CD14-positive monocyte (primary cell): ENCODE data around the gene PUM1. TPM values are rescaled to one million over a fixed set of nuclear protein-coding genes. Genes with fewer than 3 reads are reported as not detected.

Experiments
- DNase-seq, 3 donors: peaks; one replicate each; pipeline ENCODE4 v3.0.0-alpha.2; 2011 to 2022
- H2AFZ ChIP-seq: 2 replicates; pipeline ENCODE4 v1.6.0; 2012; ENCODE audit warnings: mild to moderate bottlenecking, low read depth, low read length, inconsistent platforms; ENCODE audit not compliant: insufficient read depth, poor library complexity, severe bottlenecking
- H3K27ac ChIP-seq, 2 donors: 1 replicate in 1 of 2; 2 replicates in 1 of 2; pipeline ENCODE4 v1.5.1; 2012 to 2013; ENCODE audit warnings: low read length in 2 of 2, control low read depth in 1 of 2, inconsistent platforms in 1 of 2, low read depth in 1 of 2, mild to moderate bottlenecking in 1 of 2
- H3K27me3 ChIP-seq, 2 donors: one replicate each; pipeline versions ENCODE4 v1.6.0 to v1.6.1; 2011 to 2013; ENCODE audit warnings: low read length in 2 of 2; ENCODE audit not compliant: control insufficient read depth in 2 of 2, insufficient read depth in 2 of 2
- H3K36me3 ChIP-seq, 2 donors: replicated peaks in 1 of 2; 1 replicate in 1 of 2; 2 replicates in 1 of 2; pipeline versions ENCODE4 v1.5.1 to v1.6.1; 2012 to 2013; ENCODE audit warnings: low read length in 2 of 2, control low read depth in 1 of 2, inconsistent platforms in 1 of 2, mild to moderate bottlenecking in 1 of 2; ENCODE audit not compliant: insufficient read depth in 2 of 2, control insufficient read depth in 1 of 2
- H3K4me1 ChIP-seq, 2 donors: 1 replicate in 1 of 2; 2 replicates in 1 of 2; pipeline versions ENCODE4 v1.5.1 to v1.6.1; 2012 to 2013; ENCODE audit warnings: low read length in 2 of 2, control low read depth in 1 of 2, inconsistent platforms in 1 of 2, mild to moderate bottlenecking in 1 of 2, moderate library complexity in 1 of 2; ENCODE audit not compliant: insufficient read depth in 2 of 2, control insufficient read depth in 1 of 2
- H3K4me2 ChIP-seq: replicated peaks from 2 replicates; pipeline ENCODE3; 2012; ENCODE audit warnings: low read length, moderate library complexity, mild to moderate bottlenecking; ENCODE audit not compliant: poor library complexity, severe bottlenecking; ENCODE audit errors: extremely low read depth
- H3K4me3 ChIP-seq, 3 experiments: fragments of 200-600 bp in 1 of 3; sonication (generic) in 1 of 3; replicated peaks in 1 of 3; 1 replicate in 2 of 3; 2 replicates in 1 of 3; pipeline ENCODE4 v1.5.1; 2011 to 2013; ENCODE audit warnings: low read length in 3 of 3, mild to moderate bottlenecking in 3 of 3, control low read depth in 2 of 3, low read depth in 2 of 3, inconsistent platforms in 1 of 3, moderate library complexity in 1 of 3
- H3K79me2 ChIP-seq: 2 replicates; pipeline ENCODE4 v1.6.0; 2012; ENCODE audit warnings: mild to moderate bottlenecking, control low read depth, inconsistent platforms, low read length, moderate library complexity; ENCODE audit not compliant: insufficient read depth
- H3K9ac ChIP-seq: 2 replicates; pipeline ENCODE4 v1.6.0; 2017; ENCODE audit warnings: low read length, mild to moderate bottlenecking; ENCODE audit not compliant: insufficient read depth, poor library complexity, severe bottlenecking
- H3K9me3 ChIP-seq, 2 donors: replicated peaks in 1 of 2; 1 replicate in 1 of 2; 2 replicates in 1 of 2; pipeline versions ENCODE4 v1.5.1 to v1.6.1; 2012 to 2013; ENCODE audit warnings: low read length in 2 of 2, control low read depth in 1 of 2; ENCODE audit not compliant: control insufficient read depth in 1 of 2, insufficient read depth in 1 of 2
- H4K20me1 ChIP-seq: 2 replicates; pipeline ENCODE4 v1.6.0; 2012; ENCODE audit warnings: mild to moderate bottlenecking, low read length, control low read depth, moderate library complexity; ENCODE audit not compliant: insufficient read depth
- H3K27ac Mint-ChIP-seq, 7 donors: one replicate each; pipeline ENCODE4 v1.8.0; 2020; ENCODE audit warnings: mild to moderate bottlenecking in 7 of 7, mixed read lengths in 7 of 7, moderate library complexity in 6 of 7, inconsistent platforms in 2 of 7
- H3K27me3 Mint-ChIP-seq, 3 donors: one replicate each; pipeline ENCODE4 v1.8.0; 2021 to 2022; ENCODE audit warnings: low read depth in 3 of 3, mild to moderate bottlenecking in 3 of 3, mixed read lengths in 3 of 3, moderate library complexity in 3 of 3, inconsistent platforms in 1 of 3
- H3K36me3 Mint-ChIP-seq, 2 donors: one replicate each; pipeline ENCODE4 v1.8.0; 2020; ENCODE audit warnings: mixed read lengths in 2 of 2, inconsistent platforms in 1 of 2, mild to moderate bottlenecking in 1 of 2
- H3K4me1 Mint-ChIP-seq: one replicate; pipeline ENCODE4 v1.8.0; 2020; ENCODE audit warnings: mild to moderate bottlenecking, mixed read lengths
- H3K4me3 Mint-ChIP-seq, 2 donors: one replicate each; pipeline ENCODE4 v1.8.0; 2020; ENCODE audit warnings: mild to moderate bottlenecking in 2 of 2, mixed read lengths in 2 of 2, moderate library complexity in 1 of 2
- H3K9me3 Mint-ChIP-seq, 7 donors: one replicate each; pipeline ENCODE4 v1.8.0; 2020 to 2022; ENCODE audit warnings: mixed read lengths in 7 of 7, mild to moderate bottlenecking in 6 of 7, moderate library complexity in 6 of 7, inconsistent platforms in 2 of 7
- CTCF ChIP-seq: fragments of 200-600 bp; IDR thresholded peaks from one replicate; pipeline ENCODE4 v1.8.0; 2022; ENCODE audit warnings: antibody characterized with exemption, mild to moderate bottlenecking
- WGBS: methylation state at CpG from one replicate; pipeline ENCODE4 v1.1.5; 2013; ENCODE audit warnings: missing lambda C conversion rate; ENCODE audit not compliant: insufficient coverage; 5-methylcytosine and 5-hydroxymethylcytosine counted together
- intact Hi-C, 2 donors: fragments of 100-400 bp; cut with micrococcal nuclease; formaldehyde crosslinking; loops; one replicate each; pipeline versions ENCODE4 v1.15.0 to v1.15.1; 2023
- polyA plus RNA-seq, 3 donors: library from polyadenylated mRNA; depleted of rRNA in 1 of 3; unstranded in 2 of 3; stranded (reverse) in 1 of 3; fragments of 300-500 nt in 2 of 3; fragments of >200 nt in 1 of 3; fragmentation: Illumina TruSeq in 2 of 3; gene quantifications; 1 replicate in 2 of 3; 2 replicates in 1 of 3; pipeline ENCODE4 v1.2.3, GENCODE V29; 2012 to 2021

Gene PUM1
- polyA plus RNA-seq, 3 donors = 55.0 to 86.1 (median 62.4) TPM

DNA sequence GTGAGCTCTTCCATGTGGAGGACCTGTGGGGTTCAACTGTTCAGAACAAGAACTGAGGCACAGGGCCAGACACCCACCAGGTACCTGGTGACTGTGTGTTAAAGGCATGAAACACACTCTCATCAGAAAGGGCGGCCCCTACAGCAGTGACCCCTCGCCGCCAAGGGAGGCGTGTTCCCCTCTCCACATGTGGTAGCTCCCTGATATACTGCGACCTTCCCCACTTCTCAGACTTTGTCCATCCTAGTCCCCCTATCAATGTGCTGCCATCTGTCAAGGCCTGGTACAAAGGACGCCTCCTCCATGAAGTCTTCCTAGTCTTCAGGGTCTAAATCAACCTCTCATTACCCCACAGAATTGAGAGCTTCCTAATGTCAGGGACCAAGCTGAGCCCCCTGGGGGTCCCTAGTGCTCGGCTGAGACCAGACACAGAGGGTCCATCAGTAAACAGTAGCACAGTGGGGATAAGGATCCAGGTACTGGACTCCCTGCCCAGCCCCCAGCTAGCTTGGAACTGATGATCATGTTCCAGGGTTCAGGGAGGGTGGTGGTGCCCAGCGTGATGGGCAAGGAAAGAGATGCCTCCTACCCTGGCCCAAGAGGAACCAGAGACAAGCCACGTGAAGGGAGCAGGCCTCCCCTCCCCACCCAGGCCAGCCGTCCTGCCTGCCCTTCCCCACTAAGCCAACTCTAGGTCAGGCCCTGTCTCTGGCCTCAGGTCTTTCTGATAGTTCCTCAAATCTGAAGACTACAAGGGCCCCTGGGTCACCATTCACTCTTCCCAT is 167.3 kb downstream of the PUM1 start:
- Histone ChIP-seq H4K20me1 (no peaks in the 10 kb centered on the region), H3K4me1 (peaks cover 0 to 5% of the 10 kb centered on the region in 2 donors), H3K4me2 (no peak overlapping the region), H3K9me3 (no peaks in the 10 kb centered on the region), H3K27ac (no peak overlapping the region), H3K9ac (no peak overlapping the region), H3K4me3 (no peak overlapping the region), H3K79me2 (no peaks in the 10 kb centered on the region), H3K36me3 (no peaks in the 10 kb centered on the region), H3K27me3 (peaks cover 0 to 19% of the 10 kb centered on the region in 2 donors), H2AFZ (no peak overlapping the region)
- Mint-ChIP-seq H3K4me3 (no peak overlapping the region), H3K36me3 (no peaks in the 10 kb centered on the region), H3K9me3 (peaks cover 0 to 1% (median 0%) of the 10 kb centered on the region in 7 donors), H3K27ac (no peak overlapping the region), H3K4me1 (peaks cover 4% of the 10 kb centered on the region), H3K27me3 (peaks cover 35 to 67% (median 49%) of the 10 kb centered on the region in 3 donors)
- no peak for TF ChIP-seq CTCF
- WGBS = 94% methylated on average over 9 of the region's 10 CpGs
- no peak for DNase-seq
- intact Hi-C loops = no loop called here

GRCh38 chr1:30896905-30897304 is 168.6 kb downstream of the PUM1 start:
- Histone ChIP-seq H3K4me2 (no peak overlapping the region), H3K9me3 (no peaks in the 10 kb centered on the region), H2AFZ (no peak overlapping the region), H3K27ac (no peak overlapping the region), H3K27me3 (peaks cover 0 to 11% of the 10 kb centered on the region in 2 donors), H3K79me2 (no peaks in the 10 kb centered on the region), H3K4me1 (peaks cover 6 to 13% of the 10 kb centered on the region in 2 donors), H4K20me1 (peaks cover 4% of the 10 kb centered on the region), H3K9ac (no peak overlapping the region), H3K36me3 (no peaks in the 10 kb centered on the region), H3K4me3 (no peak overlapping the region)
- Mint-ChIP-seq H3K27ac (no peak overlapping the region), H3K9me3 (peaks cover 0 to 1% (median 0%) of the 10 kb centered on the region in 7 donors), H3K4me1 (peaks cover 13% of the 10 kb centered on the region), H3K27me3 (peaks cover 33 to 61% (median 40%) of the 10 kb centered on the region in 3 donors), H3K4me3 (peak overlapping the region in 1 of 2 donors; percentile 49), H3K36me3 (no peaks in the 10 kb centered on the region)
- no peak for DNase-seq
- intact Hi-C loops = no loop called here
- WGBS = 92% methylated on average over 2 of the region's 2 CpGs
- no peak for TF ChIP-seq CTCF
